Activated T-helper 1 cell treated with anti-CD3 and anti-CD28 coated beads, Interleukin-12 subunit alpha, Interleukin-12 subunit beta, Interleukin-2, Interleukin-4 antibody, amounts not matched to agents 30 ng/mL and 10 ng/mL and 1 ng/mL, durations not matched to agents 14 hours and 24 hours and 36 hours (primary cell): ENCODE results near the gene NRXN3. TPM values are rescaled to one million over a fixed set of nuclear protein-coding genes. Genes with fewer than 3 reads are reported as not detected.

Experiments used
- DNase-seq: peaks from one replicate; pipeline ENCODE4 v3.0.0; 2021; ENCODE audit warnings: low spot score
- H3K27ac Mint-ChIP-seq: one replicate; pipeline ENCODE4 v1.8.0; 2021; ENCODE audit warnings: mild to moderate bottlenecking, mixed read lengths
- H3K27me3 Mint-ChIP-seq: one replicate; pipeline ENCODE4 v1.8.0; 2022; ENCODE audit warnings: mild to moderate bottlenecking, moderate library complexity, mixed read lengths; ENCODE audit not compliant: insufficient read depth
- H3K36me3 Mint-ChIP-seq: one replicate; pipeline ENCODE4 v1.8.0; 2021; ENCODE audit warnings: low read depth, mixed read lengths
- H3K4me1 Mint-ChIP-seq: one replicate; pipeline ENCODE4 v1.8.0; 2021; ENCODE audit warnings: low read depth, mixed read lengths
- H3K4me3 Mint-ChIP-seq: one replicate; pipeline ENCODE4 v1.8.0; 2021; ENCODE audit warnings: mild to moderate bottlenecking, moderate library complexity, mixed read lengths
- H3K9me3 Mint-ChIP-seq: one replicate; pipeline ENCODE4 v1.8.0; 2021; ENCODE audit warnings: mixed read lengths
- intact Hi-C: fragments of 100-400 bp; cut with micrococcal nuclease; formaldehyde crosslinking; loops from one replicate; pipeline ENCODE4 v1.15.1; 2024
- total RNA-seq: library from RNA; stranded (reverse); gene quantifications from 2 replicates; pipeline ENCODE4 v1.2.3, GENCODE V29; 2022

Gene NRXN3
- total RNA-seq, 1 donor from 2014 or later: not detected

DNA sequence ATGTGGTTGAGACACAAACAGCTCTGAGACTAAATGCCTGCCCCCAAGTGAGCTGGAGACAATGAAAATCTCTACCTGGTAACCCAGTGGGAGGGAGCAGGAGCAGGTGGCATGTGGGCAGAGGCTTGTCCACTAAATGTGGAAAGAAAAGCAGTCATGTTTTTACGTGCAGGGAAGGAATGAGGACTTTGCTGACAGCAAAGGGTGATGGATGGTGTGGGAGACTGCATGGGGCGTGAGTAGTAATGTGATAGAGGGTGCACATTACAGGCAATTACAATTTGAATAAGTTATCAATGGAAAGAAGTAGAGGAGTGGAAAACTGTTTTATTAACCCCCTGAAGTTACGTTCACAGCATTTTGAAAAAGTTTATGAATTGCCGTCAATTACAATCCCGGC, 176.6 kb downstream of the NRXN3 start:
- no peaks in the 10 kb centered on the region for H3K9me3 Mint-ChIP-seq
- intact Hi-C loops: no loop called here
- H3K27me3 Mint-ChIP-seq: no peaks in the 10 kb centered on the region
- H3K27ac Mint-ChIP-seq: no peak overlapping the region
- no peaks in the 10 kb centered on the region for H3K36me3 Mint-ChIP-seq
- no peak overlapping the region for H3K4me3 Mint-ChIP-seq
- no peak for DNase-seq
- no peaks in the 10 kb centered on the region for H3K4me1 Mint-ChIP-seq

- no peaks in the 10 kb centered on the region for H3K36me3 Mint-ChIP-seq
These were observed 184.9 kb downstream of the NRXN3 start for GRCh38 chr14:78355109-78355508.

DNA sequence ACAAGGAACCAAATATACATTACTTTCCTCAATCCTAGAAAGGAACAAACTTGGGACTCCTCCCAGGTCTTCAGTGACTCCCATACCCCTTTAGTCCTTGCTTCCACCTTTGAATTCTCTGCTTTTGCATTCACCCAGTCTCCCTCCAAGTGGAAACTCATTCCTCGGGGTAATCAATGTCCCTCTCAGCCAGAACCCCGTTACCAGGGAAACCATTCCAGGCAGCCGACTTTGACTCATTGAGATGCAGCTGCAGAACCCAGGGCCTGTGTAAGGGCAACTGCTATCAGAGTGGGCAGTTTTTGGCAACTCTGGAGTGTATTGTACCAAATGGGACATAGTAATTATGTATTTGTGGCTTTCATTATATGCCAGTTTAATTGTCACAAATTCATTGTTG, 186.2 kb downstream of the NRXN3 start:
- Mint-ChIP-seq H3K4me3 (no peak overlapping the region), H3K27ac (no peak overlapping the region), H3K27me3 (no peaks in the 10 kb centered on the region), H3K4me1 (no peaks in the 10 kb centered on the region), H3K36me3 (no peaks in the 10 kb centered on the region), H3K9me3 (no peaks in the 10 kb centered on the region)
- intact Hi-C loops: no loop called here
- DNase-seq: no peak

More at GRCh38 chr14:78355109-78355508, 184.9 kb downstream of the NRXN3 start:
- H3K27me3 Mint-ChIP-seq: no peaks in the 10 kb centered on the region
- H3K9me3 Mint-ChIP-seq: no peaks in the 10 kb centered on the region
- H3K27ac Mint-ChIP-seq: no peak overlapping the region
- intact Hi-C loops: no loop called here
- H3K4me3 Mint-ChIP-seq: no peak overlapping the region
- no peak for DNase-seq
- H3K4me1 Mint-ChIP-seq: no peaks in the 10 kb centered on the region

- intact Hi-C loops: no loop called here
- DNase-seq: no peak
- Mint-ChIP-seq H3K27me3 (no peaks in the 10 kb centered on the region), H3K9me3 (no peaks in the 10 kb centered on the region), H3K4me3 (no peak overlapping the region), H3K27ac (no peak overlapping the region), H3K36me3 (no peaks in the 10 kb centered on the region), H3K4me1 (no peaks in the 10 kb centered on the region)
These were observed 188.4 kb downstream of the NRXN3 start for GRCh38 chr14:78358591-78358990.

- Mint-ChIP-seq H3K27ac (no peak overlapping the region), H3K9me3 (no peaks in the 10 kb centered on the region)
These were observed 189.4 kb downstream of the NRXN3 start for GRCh38 chr14:78359581-78359980.

GRCh38 chr14:78363008-78363407, 192.8 kb downstream of the NRXN3 start:
- H3K4me1 Mint-ChIP-seq: no peaks in the 10 kb centered on the region

More at GRCh38 chr14:78359581-78359980, 189.4 kb downstream of the NRXN3 start:
- Mint-ChIP-seq H3K36me3 (no peaks in the 10 kb centered on the region), H3K4me1 (no peaks in the 10 kb centered on the region), H3K27me3 (no peaks in the 10 kb centered on the region), H3K4me3 (no peak overlapping the region)
- no peak for DNase-seq
- intact Hi-C loops: no loop called here

GRCh38 chr14:78367355-78367754, 197.2 kb downstream of the NRXN3 start:
- DNase-seq: no peak
- Mint-ChIP-seq H3K9me3 (no peaks in the 10 kb centered on the region), H3K4me1 (no peaks in the 10 kb centered on the region), H3K4me3 (no peak overlapping the region), H3K36me3 (no peaks in the 10 kb centered on the region), H3K27ac (no peak overlapping the region), H3K27me3 (no peaks in the 10 kb centered on the region)
- intact Hi-C loops: no loop called here

More at GRCh38 chr14:78363008-78363407, 192.8 kb downstream of the NRXN3 start:
- no peak for DNase-seq
- no peaks in the 10 kb centered on the region for H3K9me3 Mint-ChIP-seq
- no peaks in the 10 kb centered on the region for H3K36me3 Mint-ChIP-seq
- no peaks in the 10 kb centered on the region for H3K27me3 Mint-ChIP-seq
- H3K27ac Mint-ChIP-seq: no peak overlapping the region
- intact Hi-C loops: no loop called here
- H3K4me3 Mint-ChIP-seq: no peak overlapping the region

DNA sequence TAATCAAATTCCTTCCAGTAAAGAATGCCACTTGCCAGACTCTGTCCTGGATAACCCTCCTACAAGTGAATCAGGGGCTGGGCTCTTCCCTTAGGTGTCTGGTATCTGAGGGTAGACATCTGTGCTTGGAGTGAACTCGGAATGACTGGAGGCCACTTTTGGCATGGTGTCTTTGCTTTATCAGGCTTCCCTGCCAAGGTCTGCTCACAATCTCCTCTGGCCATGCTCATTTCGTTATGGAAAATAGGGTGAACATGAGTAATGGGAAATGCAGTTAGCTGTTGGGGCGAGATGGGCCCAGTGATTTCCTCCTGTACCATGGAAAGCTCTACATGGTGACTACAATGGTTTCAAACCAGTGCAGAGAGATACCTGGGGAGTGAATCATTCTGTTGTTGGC, 212.9 kb downstream of the NRXN3 start:
- Mint-ChIP-seq H3K4me1 (no peaks in the 10 kb centered on the region), H3K4me3 (no peak overlapping the region), H3K27me3 (no peaks in the 10 kb centered on the region), H3K9me3 (no peaks in the 10 kb centered on the region), H3K36me3 (no peaks in the 10 kb centered on the region), H3K27ac (no peak overlapping the region)
- no peak for DNase-seq
- intact Hi-C loops: no loop called here

GRCh38 chr14:78398216-78398615, 228.0 kb downstream of the NRXN3 start:
- H3K9me3 Mint-ChIP-seq: no peaks in the 10 kb centered on the region
- no peak overlapping the region for H3K27ac Mint-ChIP-seq
- DNase-seq: no peak
- no peaks in the 10 kb centered on the region for H3K27me3 Mint-ChIP-seq
- no peak overlapping the region for H3K4me3 Mint-ChIP-seq
- H3K4me1 Mint-ChIP-seq: no peaks in the 10 kb centered on the region
- H3K36me3 Mint-ChIP-seq: no peaks in the 10 kb centered on the region
- intact Hi-C loops: no loop called here

- intact Hi-C loops: no loop called here
- Mint-ChIP-seq H3K36me3 (no peaks in the 10 kb centered on the region), H3K4me3 (no peak overlapping the region), H3K27ac (no peak overlapping the region), H3K27me3 (no peaks in the 10 kb centered on the region), H3K4me1 (no peaks in the 10 kb centered on the region), H3K9me3 (no peaks in the 10 kb centered on the region)
- no peak for DNase-seq
These were observed 229.2 kb downstream of the NRXN3 start for GRCh38 chr14:78399316-78399889.

DNA sequence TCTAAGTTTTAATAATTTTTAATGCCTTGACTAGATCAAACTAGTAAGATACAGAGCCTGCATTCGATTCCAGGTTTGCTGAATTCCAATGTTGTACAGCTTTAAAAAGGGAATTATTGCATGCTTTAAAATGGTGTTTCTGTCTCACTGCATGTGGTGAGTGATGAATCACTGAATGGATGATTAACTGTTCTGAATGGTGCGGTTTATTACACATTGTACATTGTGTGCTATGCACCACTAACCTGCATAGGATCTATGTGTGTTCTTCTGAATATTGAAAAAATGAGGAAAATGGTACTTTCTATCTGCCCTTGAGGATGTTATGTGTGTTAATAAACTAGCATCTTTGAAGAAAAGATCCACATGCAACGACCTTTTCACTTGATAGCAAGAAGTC, 231.7 kb downstream of the NRXN3 start:
- no peak for DNase-seq
- intact Hi-C loops: no loop called here
- H3K9me3 Mint-ChIP-seq: no peaks in the 10 kb centered on the region
- no peak overlapping the region for H3K4me3 Mint-ChIP-seq
- no peaks in the 10 kb centered on the region for H3K4me1 Mint-ChIP-seq
- H3K36me3 Mint-ChIP-seq: no peaks in the 10 kb centered on the region
- H3K27ac Mint-ChIP-seq: no peak overlapping the region
- no peaks in the 10 kb centered on the region for H3K27me3 Mint-ChIP-seq

GRCh38 chr14:78403278-78403815, 233.2 kb downstream of the NRXN3 start:
- intact Hi-C loops: no loop called here
- no peak overlapping the region for H3K4me3 Mint-ChIP-seq
- DNase-seq: no peak
- no peaks in the 10 kb centered on the region for H3K36me3 Mint-ChIP-seq
- H3K9me3 Mint-ChIP-seq: no peaks in the 10 kb centered on the region
- H3K27ac Mint-ChIP-seq: no peak overlapping the region
- no peaks in the 10 kb centered on the region for H3K27me3 Mint-ChIP-seq
- no peaks in the 10 kb centered on the region for H3K4me1 Mint-ChIP-seq

DNA sequence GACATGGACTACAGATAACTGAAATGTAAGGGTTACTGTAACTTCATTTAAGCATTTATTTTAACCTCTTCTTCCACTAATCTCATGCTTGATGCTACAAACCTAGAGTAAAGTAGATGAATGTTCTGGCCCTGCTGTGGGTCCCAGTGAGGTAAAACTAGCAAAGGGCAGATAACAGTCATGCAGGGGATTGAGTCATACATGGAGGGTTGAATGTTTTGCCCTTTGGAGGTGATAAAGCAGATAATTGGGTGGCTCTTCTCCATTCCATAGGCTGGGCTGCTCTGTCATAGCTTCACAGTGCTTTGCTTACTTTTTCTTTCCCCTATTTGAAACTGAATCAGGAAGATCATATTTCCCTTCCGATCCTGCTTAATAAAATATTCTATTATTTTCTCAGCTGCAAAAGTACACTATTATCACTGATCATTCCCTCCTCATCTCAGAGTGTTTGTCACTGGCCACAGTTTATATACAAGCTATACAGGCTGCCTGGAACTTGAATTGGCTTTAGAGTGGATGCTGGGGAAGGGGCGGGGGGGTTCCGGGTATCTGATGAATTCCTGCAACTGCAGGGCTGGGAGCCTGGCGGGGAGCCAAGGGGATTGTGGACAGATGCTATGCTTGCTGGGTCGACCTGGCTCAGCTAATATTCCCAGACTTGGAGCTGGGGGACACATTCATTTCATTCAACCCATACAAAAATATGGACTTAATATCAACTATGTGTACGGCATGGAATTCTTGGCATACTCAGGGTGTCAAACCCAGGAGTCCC, 235.1 kb downstream of the NRXN3 start:
- no peak for DNase-seq
- Mint-ChIP-seq H3K9me3 (no peaks in the 10 kb centered on the region), H3K27me3 (no peaks in the 10 kb centered on the region), H3K4me3 (no peak overlapping the region), H3K36me3 (no peaks in the 10 kb centered on the region), H3K27ac (no peak overlapping the region), H3K4me1 (no peaks in the 10 kb centered on the region)
- intact Hi-C loops: no loop called here
